ENCODE data around the gene LIME1. TPM values are rescaled to one million over a fixed set of nuclear protein-coding genes. Genes with fewer than 3 reads are reported as not detected.

Gene LIME1
- total RNA-seq, 1 donor from 2014 or later = 12.5 TPM

GRCh38 chr20:63767456-63767855 lies 31.0 kb downstream of the LIME1 start:
- no peak overlapping the region for H3K4me3 Mint-ChIP-seq (ENCODE audit: unreplicated experiment)

DNA sequence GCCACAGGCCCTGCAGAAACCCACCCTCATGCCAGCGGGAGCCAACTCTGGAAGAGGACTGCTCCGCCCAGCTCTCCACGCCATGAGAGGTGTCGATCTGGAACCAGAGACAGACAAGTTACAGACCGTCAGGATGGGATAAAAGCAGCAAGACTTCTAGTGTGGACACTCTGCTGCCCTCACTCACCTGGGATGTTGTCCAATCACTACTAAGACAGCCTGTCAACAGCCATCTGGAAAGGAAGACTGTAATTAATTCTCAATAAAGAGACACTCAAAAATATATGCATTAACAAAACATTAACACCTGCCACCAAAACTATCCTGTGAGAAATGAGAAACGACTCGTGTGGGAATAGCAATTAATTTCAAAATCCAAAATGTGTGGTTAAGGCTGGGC lies 31.4 kb downstream of the LIME1 start:
- TF ChIP-seq, protein P1, sequence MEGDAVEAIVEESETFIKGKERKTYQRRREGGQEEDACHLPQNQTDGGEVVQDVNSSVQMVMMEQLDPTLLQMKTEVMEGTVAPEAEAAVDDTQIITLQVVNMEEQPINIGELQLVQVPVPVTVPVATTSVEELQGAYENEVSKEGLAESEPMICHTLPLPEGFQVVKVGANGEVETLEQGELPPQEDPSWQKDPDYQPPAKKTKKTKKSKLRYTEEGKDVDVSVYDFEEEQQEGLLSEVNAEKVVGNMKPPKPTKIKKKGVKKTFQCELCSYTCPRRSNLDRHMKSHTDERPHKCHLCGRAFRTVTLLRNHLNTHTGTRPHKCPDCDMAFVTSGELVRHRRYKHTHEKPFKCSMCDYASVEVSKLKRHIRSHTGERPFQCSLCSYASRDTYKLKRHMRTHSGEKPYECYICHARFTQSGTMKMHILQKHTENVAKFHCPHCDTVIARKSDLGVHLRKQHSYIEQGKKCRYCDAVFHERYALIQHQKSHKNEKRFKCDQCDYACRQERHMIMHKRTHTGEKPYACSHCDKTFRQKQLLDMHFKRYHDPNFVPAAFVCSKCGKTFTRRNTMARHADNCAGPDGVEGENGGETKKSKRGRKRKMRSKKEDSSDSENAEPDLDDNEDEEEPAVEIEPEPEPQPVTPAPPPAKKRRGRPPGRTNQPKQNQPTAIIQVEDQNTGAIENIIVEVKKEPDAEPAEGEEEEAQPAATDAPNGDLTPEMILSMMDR (IDR thresholded peaks at IDR 0.05) = no peak
- no peaks in the 10 kb centered on the region for H3K9me3 Mint-ChIP-seq (ENCODE audit: unreplicated experiment)
- peaks cover 26% of the 10 kb centered on the region for H3K36me3 Mint-ChIP-seq (ENCODE audit: unreplicated experiment)
- H3K4me1 Mint-ChIP-seq (ENCODE audit: unreplicated experiment) = peaks cover 4% of the 10 kb centered on the region
- H3K4me3 Mint-ChIP-seq (ENCODE audit: unreplicated experiment) = no peak overlapping the region
- H3K27me3 Mint-ChIP-seq (ENCODE audit: unreplicated experiment) = no peaks in the 10 kb centered on the region
- no peak for DNase-seq (ENCODE audit: extremely low spot score, unreplicated experiment)
- H3K27ac Mint-ChIP-seq (ENCODE audit: unreplicated experiment) = no peak overlapping the region

More at GRCh38 chr20:63767456-63767855, 31.0 kb downstream of the LIME1 start:
- H3K4me1 Mint-ChIP-seq (ENCODE audit: unreplicated experiment) = no peaks in the 10 kb centered on the region
- H3K27ac Mint-ChIP-seq (ENCODE audit: unreplicated experiment) = no peak overlapping the region
- DNase-seq (ENCODE audit: extremely low spot score, unreplicated experiment) = no peak
- H3K36me3 Mint-ChIP-seq (ENCODE audit: unreplicated experiment) = peaks cover 26% of the 10 kb centered on the region
- H3K27me3 Mint-ChIP-seq (ENCODE audit: unreplicated experiment) = no peaks in the 10 kb centered on the region
- TF ChIP-seq, protein P1 (IDR thresholded peaks at IDR 0.05) = no peak
- H3K9me3 Mint-ChIP-seq (ENCODE audit: unreplicated experiment) = no peaks in the 10 kb centered on the region

GRCh38 chr20:63768591-63769515 lies 32.4 kb downstream of the LIME1 start:
- no peak for DNase-seq (ENCODE audit: extremely low spot score, unreplicated experiment)
- no peaks in the 10 kb centered on the region for H3K9me3 Mint-ChIP-seq (ENCODE audit: unreplicated experiment)
- TF ChIP-seq, protein P1 (IDR thresholded peaks at IDR 0.05) = no peak
- H3K4me3 Mint-ChIP-seq (ENCODE audit: unreplicated experiment) = no peak overlapping the region
- no peaks in the 10 kb centered on the region for H3K27me3 Mint-ChIP-seq (ENCODE audit: unreplicated experiment)
- peaks cover 19% of the 10 kb centered on the region for H3K36me3 Mint-ChIP-seq (ENCODE audit: unreplicated experiment)
- H3K4me1 Mint-ChIP-seq (ENCODE audit: unreplicated experiment) = peaks cover 8% of the 10 kb centered on the region
- no peak overlapping the region for H3K27ac Mint-ChIP-seq (ENCODE audit: unreplicated experiment)

DNA sequence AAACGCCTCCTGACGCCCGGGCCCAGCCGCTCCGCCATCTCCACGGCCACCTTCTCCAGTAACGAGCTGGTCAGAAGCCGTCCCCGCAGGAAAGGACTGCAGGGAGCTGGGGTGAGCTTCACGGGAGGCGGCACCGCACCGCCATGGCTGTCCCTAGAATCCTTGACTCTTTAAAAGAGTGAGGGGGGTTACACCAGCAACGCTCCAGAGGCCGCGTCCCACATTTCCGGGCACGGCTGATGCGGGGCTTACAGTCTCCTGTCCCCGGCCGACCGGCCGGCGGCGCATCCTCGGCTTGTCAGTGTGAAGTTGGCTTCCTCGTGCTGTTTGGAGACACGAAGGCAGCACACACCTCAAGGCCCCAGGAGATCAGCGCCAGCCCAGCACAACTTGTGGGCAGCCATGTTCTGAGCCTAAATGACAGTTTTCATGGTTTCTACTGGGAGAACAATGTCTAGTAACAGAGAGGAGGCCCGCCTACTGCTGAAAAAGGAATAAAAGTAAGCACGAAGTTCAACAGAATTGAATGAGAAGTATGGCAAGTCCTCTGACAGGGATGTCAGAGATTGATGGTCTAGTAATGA lies 33.5 kb downstream of the LIME1 start:
- Mint-ChIP-seq H3K27me3 (ENCODE audit: unreplicated experiment) (no peaks in the 10 kb centered on the region), H3K4me1 (ENCODE audit: unreplicated experiment) (peaks cover 16% of the 10 kb centered on the region), H3K9me3 (ENCODE audit: unreplicated experiment) (no peaks in the 10 kb centered on the region), H3K4me3 (ENCODE audit: unreplicated experiment) (no peak overlapping the region), H3K36me3 (ENCODE audit: unreplicated experiment) (peaks cover 19% of the 10 kb centered on the region), H3K27ac (ENCODE audit: unreplicated experiment) (no peak overlapping the region)
- TF ChIP-seq, protein P1 (IDR thresholded peaks at IDR 0.05) = no peak
- DNase-seq (ENCODE audit: extremely low spot score, unreplicated experiment) = no peak

GRCh38 chr20:63771046-63771707 lies 34.7 kb downstream of the LIME1 start:
- Mint-ChIP-seq H3K4me1 (ENCODE audit: unreplicated experiment) (peaks cover 21% of the 10 kb centered on the region), H3K4me3 (ENCODE audit: unreplicated experiment) (no peak overlapping the region), H3K9me3 (ENCODE audit: unreplicated experiment) (no peaks in the 10 kb centered on the region), H3K27me3 (ENCODE audit: unreplicated experiment) (no peaks in the 10 kb centered on the region), H3K36me3 (ENCODE audit: unreplicated experiment) (peaks cover 18% of the 10 kb centered on the region), H3K27ac (ENCODE audit: unreplicated experiment) (no peak overlapping the region)
- TF ChIP-seq, protein P1 (IDR thresholded peaks at IDR 0.05) = no peak
- DNase-seq (ENCODE audit: extremely low spot score, unreplicated experiment) = no peak
